ENCODE results near the gene TMTC2. TPM values are rescaled to one million over a fixed set of nuclear protein-coding genes. Genes with fewer than 3 reads are reported as not detected.

The TMTC2 gene
- total and polyA plus RNA-seq, 2 donors (not counting 1 experiment from before 2014, with no cell fraction given), result 2.4 to 3.2 TPM

DNA sequence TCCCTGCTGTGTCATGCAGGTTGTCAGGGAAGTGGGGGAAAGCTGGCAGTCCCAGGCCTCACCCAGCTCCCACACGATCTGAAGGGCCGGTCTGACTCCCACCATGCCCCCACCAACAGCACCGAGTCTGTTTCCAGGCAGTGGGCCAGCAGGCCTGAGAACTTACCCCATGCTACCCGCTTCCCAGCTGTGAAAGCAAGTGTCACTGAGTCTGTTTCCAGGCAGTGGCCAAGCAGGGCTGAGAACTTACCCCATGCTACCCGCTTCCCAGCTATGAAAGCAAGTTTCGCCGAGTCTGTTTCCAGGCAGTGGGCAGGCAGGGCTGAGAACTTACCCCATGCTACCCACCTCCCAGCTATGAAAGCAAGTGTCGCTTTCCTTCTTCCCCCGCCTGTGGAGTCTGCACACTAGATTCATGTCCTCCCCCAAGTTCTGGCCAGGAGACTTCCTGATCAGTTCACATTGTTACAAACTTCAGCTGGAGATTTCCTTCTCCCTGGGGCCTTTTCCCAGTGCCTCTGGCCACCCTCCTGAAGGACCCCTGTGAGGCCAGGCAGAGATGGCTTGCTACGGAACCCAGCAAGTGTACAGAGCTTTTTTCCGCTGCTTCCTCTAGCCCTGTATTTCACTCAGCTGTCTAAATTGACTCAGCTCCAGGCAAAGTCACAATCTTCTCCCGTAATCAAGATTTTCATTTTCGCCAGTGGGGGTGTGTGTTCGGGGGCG, 435.4 kb downstream of the TMTC2 start:
- no peak overlapping the region for H3K4me2 ChIP-seq (replicated peaks; ENCODE audit: low read depth, low read length, poor library complexity, severe bottlenecking)
- intact Hi-C loops (cut with micrococcal nuclease), result no loop called here
- ATAC-seq (ENCODE audit: low read depth), result no peak
- 93% methylated on average over 15 of the region's 15 CpGs for WGBS (ENCODE audit: insufficient coverage)
- DNase-seq, result no peak
- H3K27me3 ChIP-seq (replicated peaks in 1 of 4; ENCODE audit: control extremely low read depth in 1 of 4, control insufficient read depth in 3 of 4, insufficient read depth in 4 of 4, low read length in 3 of 4), result no peaks in the 10 kb centered on the region
- H3K79me2 ChIP-seq (ENCODE audit: control insufficient read depth, insufficient read depth, low read length), result no peaks in the 10 kb centered on the region
- H3K27me3 Mint-ChIP-seq, result no peaks in the 10 kb centered on the region
- TF ChIP-seq EZH2 (IDR thresholded peaks at IDR 0.05; ENCODE audit: borderline replicate concordance, insufficient read depth, low read depth, low read length, poor library complexity, severe bottlenecking), result no peak
- TF ChIP-seq, protein P1, sequence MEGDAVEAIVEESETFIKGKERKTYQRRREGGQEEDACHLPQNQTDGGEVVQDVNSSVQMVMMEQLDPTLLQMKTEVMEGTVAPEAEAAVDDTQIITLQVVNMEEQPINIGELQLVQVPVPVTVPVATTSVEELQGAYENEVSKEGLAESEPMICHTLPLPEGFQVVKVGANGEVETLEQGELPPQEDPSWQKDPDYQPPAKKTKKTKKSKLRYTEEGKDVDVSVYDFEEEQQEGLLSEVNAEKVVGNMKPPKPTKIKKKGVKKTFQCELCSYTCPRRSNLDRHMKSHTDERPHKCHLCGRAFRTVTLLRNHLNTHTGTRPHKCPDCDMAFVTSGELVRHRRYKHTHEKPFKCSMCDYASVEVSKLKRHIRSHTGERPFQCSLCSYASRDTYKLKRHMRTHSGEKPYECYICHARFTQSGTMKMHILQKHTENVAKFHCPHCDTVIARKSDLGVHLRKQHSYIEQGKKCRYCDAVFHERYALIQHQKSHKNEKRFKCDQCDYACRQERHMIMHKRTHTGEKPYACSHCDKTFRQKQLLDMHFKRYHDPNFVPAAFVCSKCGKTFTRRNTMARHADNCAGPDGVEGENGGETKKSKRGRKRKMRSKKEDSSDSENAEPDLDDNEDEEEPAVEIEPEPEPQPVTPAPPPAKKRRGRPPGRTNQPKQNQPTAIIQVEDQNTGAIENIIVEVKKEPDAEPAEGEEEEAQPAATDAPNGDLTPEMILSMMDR (IDR thresholded peaks at IDR 0.05), result no peak
- H3K9me3 ChIP-seq (ENCODE audit: control extremely low read depth in 1 of 3, control insufficient read depth in 2 of 3, insufficient read depth in 1 of 3, low read length in 2 of 3), result peaks cover 0 to 8% (median 0%) of the 10 kb centered on the region in 3 donors
- no peak overlapping the region for H3K4me3 Mint-ChIP-seq
- H4K20me1 ChIP-seq (ENCODE audit: control insufficient read depth, insufficient read depth, low read length, poor library complexity, severe bottlenecking), result no peaks in the 10 kb centered on the region
- ChIA-PET CTCF (no interaction called here), POLR2A (no interaction called here)
- no peaks in the 10 kb centered on the region for H3K9me3 Mint-ChIP-seq (ENCODE audit: insufficient read depth)
- no peak overlapping the region for H3K4me3 ChIP-seq (ENCODE audit: control extremely low read depth in 1 of 5, extremely low read depth in 1 of 5, insufficient read depth in 1 of 5, low read depth in 2 of 5, low read length in 4 of 5)
- no peak overlapping the region for H3K27ac ChIP-seq (ENCODE audit: low read length in 2 of 2)
- H3K9ac ChIP-seq (ENCODE audit: low read length), result no peak overlapping the region
- H3K36me3 ChIP-seq (replicated peaks in 1 of 2; ENCODE audit: control extremely low read depth in 1 of 2, control insufficient read depth in 1 of 2, extremely low read depth in 1 of 2, insufficient read depth in 2 of 2, low read length in 1 of 2), result no peaks in the 10 kb centered on the region
- no peak overlapping the region for H2AFZ ChIP-seq (ENCODE audit: insufficient read depth, low read depth, low read length, poor library complexity, severe bottlenecking)
- H3K27ac Mint-ChIP-seq, result no peak overlapping the region
- H3K4me1 Mint-ChIP-seq, result no peaks in the 10 kb centered on the region
- H3K4me1 ChIP-seq (ENCODE audit: control insufficient read depth in 2 of 2, insufficient read depth in 2 of 2, low read length in 2 of 2), result no peaks in the 10 kb centered on the region

DNA sequence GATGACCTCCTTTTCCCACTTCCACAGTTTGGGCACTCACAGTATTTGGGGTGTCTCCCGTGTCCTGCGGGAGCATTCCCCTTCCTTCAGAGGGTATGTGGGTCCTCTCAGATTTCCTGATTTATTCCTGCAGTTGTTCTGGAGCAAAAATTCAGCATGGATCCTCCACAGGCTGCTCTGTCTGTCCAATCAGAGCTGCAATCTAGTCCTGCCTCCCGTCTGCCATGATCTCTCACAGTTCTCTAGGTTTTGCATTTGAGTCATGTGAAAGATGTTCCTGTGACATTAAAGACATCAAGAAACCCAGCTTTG, 435.9 kb downstream of the TMTC2 start:
- ChIA-PET POLR2A (no interaction called here), CTCF (no interaction called here)
- H3K27ac Mint-ChIP-seq, result no peak overlapping the region

More for the DNA sequence above, 435.9 kb downstream of the TMTC2 start:
- Histone ChIP-seq H2AFZ (ENCODE audit: insufficient read depth, low read depth, low read length, poor library complexity, severe bottlenecking) (no peak overlapping the region), H4K20me1 (ENCODE audit: control insufficient read depth, insufficient read depth, low read length, poor library complexity, severe bottlenecking) (no peaks in the 10 kb centered on the region), H3K9ac (ENCODE audit: low read length) (no peak overlapping the region), H3K4me3 (ENCODE audit: control extremely low read depth in 1 of 5, extremely low read depth in 1 of 5, insufficient read depth in 1 of 5, low read depth in 2 of 5, low read length in 4 of 5) (no peak overlapping the region), H3K79me2 (ENCODE audit: control insufficient read depth, insufficient read depth, low read length) (no peaks in the 10 kb centered on the region), H3K27ac (ENCODE audit: low read length in 2 of 2) (no peak overlapping the region), H3K4me2 (replicated peaks; ENCODE audit: low read depth, low read length, poor library complexity, severe bottlenecking) (no peak overlapping the region), H3K27me3 (replicated peaks in 1 of 4; ENCODE audit: control extremely low read depth in 1 of 4, control insufficient read depth in 3 of 4, insufficient read depth in 4 of 4, low read length in 3 of 4) (no peaks in the 10 kb centered on the region), H3K9me3 (ENCODE audit: control extremely low read depth in 1 of 3, control insufficient read depth in 2 of 3, insufficient read depth in 1 of 3, low read length in 2 of 3) (peaks cover 0 to 8% (median 0%) of the 10 kb centered on the region in 3 donors), H3K4me1 (ENCODE audit: control insufficient read depth in 2 of 2, insufficient read depth in 2 of 2, low read length in 2 of 2) (no peaks in the 10 kb centered on the region), H3K36me3 (replicated peaks in 1 of 2; ENCODE audit: control extremely low read depth in 1 of 2, control insufficient read depth in 1 of 2, extremely low read depth in 1 of 2, insufficient read depth in 2 of 2, low read length in 1 of 2) (no peaks in the 10 kb centered on the region)
- intact Hi-C loops (cut with micrococcal nuclease), result no loop called here
- no peaks in the 10 kb centered on the region for H3K4me1 Mint-ChIP-seq
- TF ChIP-seq, protein P1 (IDR thresholded peaks at IDR 0.05), result no peak
- TF ChIP-seq EZH2 (IDR thresholded peaks at IDR 0.05; ENCODE audit: borderline replicate concordance, insufficient read depth, low read depth, low read length, poor library complexity, severe bottlenecking), result no peak
- no peak for DNase-seq
- no peaks in the 10 kb centered on the region for H3K9me3 Mint-ChIP-seq (ENCODE audit: insufficient read depth)
- no peaks in the 10 kb centered on the region for H3K27me3 Mint-ChIP-seq
- WGBS (ENCODE audit: insufficient coverage), result 100% methylated on average over 3 of the region's 3 CpGs
- no peak overlapping the region for H3K4me3 Mint-ChIP-seq
- no peak for ATAC-seq (ENCODE audit: low read depth)

Measured in B cell (primary cell).